Left lung (tissue), 10 donors: ENCODE measurements around the gene ANKS1A. TPM values are rescaled to one million over a fixed set of nuclear protein-coding genes. Genes with fewer than 3 reads are reported as not detected.
A peak's percentile ranks its signal among the peaks of the same experiment; 100 is the strongest.

Experiments used
- ATAC-seq: fragments of 200-7000 bp; cut with Tn5 transposase; one replicate; pipeline ENCODE4 v1.9.1; 2020; ENCODE audit warnings: moderate library complexity
- DNase-seq, 4 donors: peaks; one replicate each; pipeline ENCODE4 v3.0.0-alpha.2; 2013 to 2020
- H3K27ac ChIP-seq, 2 donors: fragments of 200-600 bp; sonication (generic) in 1 of 2; one replicate each; pipeline versions ENCODE4 v1.5.0 to v1.8.0; 2020 to 2021
- H3K27me3 ChIP-seq, 2 donors: fragments of 200-600 bp; sonication (generic) in 1 of 2; one replicate each; pipeline versions ENCODE4 v1.5.0 to v1.8.0; 2020 to 2021
- H3K36me3 ChIP-seq, 2 donors: fragments of 200-600 bp; sonication (generic) in 1 of 2; one replicate each; pipeline versions ENCODE4 v1.5.0 to v1.8.0; 2020 to 2021
- H3K4me1 ChIP-seq, 2 donors: fragments of 200-600 bp; one replicate each; pipeline ENCODE4 v1.8.0; 2021
- H3K4me3 ChIP-seq, 2 donors: fragments of 200-600 bp; sonication (generic) in 1 of 2; one replicate each; pipeline versions ENCODE4 v1.5.0 to v1.8.0; 2020 to 2021; ENCODE audit warnings: mild to moderate bottlenecking in 1 of 2
- H3K9me3 ChIP-seq, 2 donors: fragments of 200-600 bp; sonication (generic) in 1 of 2; one replicate each; pipeline versions ENCODE4 v1.5.0 to v1.8.0; 2020 to 2021
- CTCF ChIP-seq, 2 donors: fragments of 200-600 bp; sonication (generic) in 1 of 2; IDR thresholded peaks; one replicate each; pipeline versions ENCODE4 v1.5.0 to v1.8.0; 2021; ENCODE audit warnings: antibody characterized with exemption in 2 of 2
- intact Hi-C, 2 donors: fragments of 100-400 bp; cut with DNase I; formaldehyde crosslinking; loops; one replicate each; pipeline versions ENCODE4 v1.11.2 to v1.14.2; 2022
- polyA plus RNA-seq, 6 donors: library from polyadenylated mRNA; unstranded; fragments of 120-200 nt; gene quantifications; one replicate each; pipeline ENCODE4 v1.2.1, GENCODE V29; 2013; ENCODE audit not compliant: insufficient read length in 6 of 6
- total RNA-seq, 2 donors: library from RNA; stranded (reverse); fragmentation: NEBNext Ultra II Directional; extraction: Animal tissue kit (Norgen Biotek cat#: 25700); gene quantifications; one replicate each; pipeline ENCODE4 v1.2.1, GENCODE V29; 2021
- donor health status: DM: no; HTN: yes; CAD: no.
- donor health status: DM: no; HTN: no; CAD: no.

The ANKS1A gene
- total and polyA plus RNA-seq, 8 donors, result 23.0 to 45.4 (median 26.4) TPM

GRCh38 chr6:35043381-35044130 lies 154.5 kb downstream of the ANKS1A start:
- no peak for TF ChIP-seq CTCF (IDR thresholded peaks at IDR 0.05)
- no peak for DNase-seq
- H3K4me1 ChIP-seq, result peaks cover 54 to 74% of the 10 kb centered on the region in 2 donors
- H3K4me3 ChIP-seq, result no peak overlapping the region
- H3K27ac ChIP-seq, result peak overlapping the region; percentile 76 to 86
- H3K9me3 ChIP-seq, result no peaks in the 10 kb centered on the region
- H3K36me3 ChIP-seq, result peaks cover 0 to 7% of the 10 kb centered on the region in 2 donors
- H3K27me3 ChIP-seq, result no peaks in the 10 kb centered on the region
- ATAC-seq, result peak; percentile 49
- intact Hi-C loops, result no loop called here

- no peaks in the 10 kb centered on the region for H3K9me3 ChIP-seq
- peaks cover 0 to 6% of the 10 kb centered on the region in 2 donors for H3K36me3 ChIP-seq
- TF ChIP-seq CTCF (IDR thresholded peaks at IDR 0.05), result no peak
- H3K4me3 ChIP-seq, result no peak overlapping the region
- DNase-seq, result no peak
- intact Hi-C loops, result no loop called here
- peak overlapping the region; percentile 76 to 86 for H3K27ac ChIP-seq
- ATAC-seq, result peak; percentile 53
- H3K4me1 ChIP-seq, result peaks cover 61 to 81% of the 10 kb centered on the region in 2 donors
- H3K27me3 ChIP-seq, result no peaks in the 10 kb centered on the region
Measured at GRCh38 chr6:35044145-35044745, 155.2 kb downstream of the ANKS1A start.

GRCh38 chr6:35044761-35045421 lies 155.8 kb downstream of the ANKS1A start:
- no peak for TF ChIP-seq CTCF (IDR thresholded peaks at IDR 0.05)
- Histone ChIP-seq H3K27ac (peak overlapping the region; percentile 76 to 86), H3K27me3 (no peaks in the 10 kb centered on the region), H3K4me3 (no peak overlapping the region), H3K9me3 (no peaks in the 10 kb centered on the region), H3K4me1 (peaks cover 67 to 88% of the 10 kb centered on the region in 2 donors), H3K36me3 (no peaks in the 10 kb centered on the region)
- no peak for DNase-seq
- peak; percentile 3 for ATAC-seq
- intact Hi-C loops, result no loop called here

- no peaks in the 10 kb centered on the region for H3K27me3 ChIP-seq
- TF ChIP-seq CTCF (IDR thresholded peaks at IDR 0.05), result no peak
- no peak overlapping the region for H3K4me3 ChIP-seq
- H3K27ac ChIP-seq, result peak overlapping the region; percentile 76 to 86
- ATAC-seq, result no peak
- intact Hi-C loops, result no loop called here
- no peaks in the 10 kb centered on the region for H3K9me3 ChIP-seq
- no peak for DNase-seq
- peaks cover 0 to 3% of the 10 kb centered on the region in 2 donors for H3K36me3 ChIP-seq
- H3K4me1 ChIP-seq, result peaks cover 71 to 100% of the 10 kb centered on the region in 2 donors
Measured at GRCh38 chr6:35046103-35046502, 157.0 kb downstream of the ANKS1A start.

- no peak overlapping the region for H3K4me3 ChIP-seq
- H3K4me1 ChIP-seq, result peaks cover 71 to 93% of the 10 kb centered on the region in 2 donors
- ATAC-seq (no peak), DNase-seq (no peak)
- H3K36me3 ChIP-seq, result peaks cover 0 to 8% of the 10 kb centered on the region in 2 donors
- H3K9me3 ChIP-seq, result no peaks in the 10 kb centered on the region
- no peak for TF ChIP-seq CTCF (IDR thresholded peaks at IDR 0.05)
- H3K27ac ChIP-seq, result peak overlapping the region; percentile 76 to 86
- no peaks in the 10 kb centered on the region for H3K27me3 ChIP-seq
- intact Hi-C loops, result no loop called here
Measured at GRCh38 chr6:35046862-35047261, 157.8 kb downstream of the ANKS1A start.
